DND-41 (cell line): ENCODE measurements around the gene TCF21.

Experiments used
- ATAC-seq: fragments of 200-7000 bp; cut with Tn5 transposase; 3 replicates; pipeline ENCODE4 v1.9.1; 2021; ENCODE audit warnings: low read depth; ENCODE audit not compliant: insufficient read depth
- DNase-seq: peaks from one replicate; pipeline ENCODE4 v3.0.0-alpha.2; 2020
- H2AFZ ChIP-seq: 2 replicates; pipeline ENCODE4 v1.6.0; 2012; ENCODE audit warnings: low read depth, low read length
- H3K27ac ChIP-seq: 2 replicates; pipeline ENCODE4 v1.5.1; 2012; ENCODE audit warnings: low read length, inconsistent platforms
- H3K27me3 ChIP-seq: fragments of 200-600 bp; sonication (generic); 2 replicates; pipeline ENCODE4 v1.6.0; 2012; ENCODE audit warnings: low read length, mild to moderate bottlenecking, inconsistent platforms; ENCODE audit not compliant: insufficient read depth, poor library complexity
- H3K36me3 ChIP-seq: 2 replicates; pipeline ENCODE4 v1.5.1; 2012; ENCODE audit warnings: low read length, inconsistent platforms; ENCODE audit not compliant: insufficient read depth
- H3K4me1 ChIP-seq: 2 replicates; pipeline ENCODE4 v1.5.1; 2012; ENCODE audit warnings: mild to moderate bottlenecking, low read length; ENCODE audit not compliant: insufficient read depth
- H3K4me2 ChIP-seq: 2 replicates; pipeline ENCODE4 v1.6.0; 2012; ENCODE audit warnings: mild to moderate bottlenecking, moderate library complexity, low read length, inconsistent platforms; ENCODE audit not compliant: insufficient read depth
- H3K4me3 ChIP-seq, 2 experiments: fragments of 200-600 bp in 1 of 2; shearing (Covaris generic) in 1 of 2; 2 replicates each; pipeline ENCODE4 v1.5.1; 2012 to 2016; ENCODE audit warnings: inconsistent platforms in 2 of 2, low read length in 2 of 2, mild to moderate bottlenecking in 2 of 2, low read depth in 1 of 2, moderate library complexity in 1 of 2
- H3K79me2 ChIP-seq: 2 replicates; pipeline ENCODE4 v1.6.0; 2012; ENCODE audit warnings: low read length, inconsistent platforms; ENCODE audit not compliant: insufficient read depth
- H3K9ac ChIP-seq: 2 replicates; pipeline ENCODE4 v1.6.0; 2012; ENCODE audit warnings: low read depth, mild to moderate bottlenecking, inconsistent platforms, low read length, moderate library complexity
- H3K9me3 ChIP-seq: 2 replicates; pipeline ENCODE4 v1.5.1; 2012; ENCODE audit warnings: low read length, moderate library complexity, mild to moderate bottlenecking, inconsistent platforms; ENCODE audit not compliant: insufficient read depth, severe bottlenecking
- H4K20me1 ChIP-seq: 2 replicates; pipeline ENCODE4 v1.6.0; 2012; ENCODE audit warnings: low read length; ENCODE audit not compliant: insufficient read depth
- CTCF ChIP-seq: IDR thresholded peaks from 2 replicates; pipeline ENCODE4 v1.5.1; 2012; ENCODE audit warnings: borderline replicate concordance, low read length, moderate library complexity, mild to moderate bottlenecking; ENCODE audit not compliant: poor library complexity, severe bottlenecking; ENCODE audit errors: extremely low read depth
- EZH2 ChIP-seq: IDR thresholded peaks from 3 replicates; pipeline ENCODE4 v1.6.1; 2012; ENCODE audit warnings: borderline replicate concordance, low read depth, mild to moderate bottlenecking, moderate library complexity, low read length, inconsistent platforms; ENCODE audit not compliant: severe bottlenecking

TCF21 gene

DNA sequence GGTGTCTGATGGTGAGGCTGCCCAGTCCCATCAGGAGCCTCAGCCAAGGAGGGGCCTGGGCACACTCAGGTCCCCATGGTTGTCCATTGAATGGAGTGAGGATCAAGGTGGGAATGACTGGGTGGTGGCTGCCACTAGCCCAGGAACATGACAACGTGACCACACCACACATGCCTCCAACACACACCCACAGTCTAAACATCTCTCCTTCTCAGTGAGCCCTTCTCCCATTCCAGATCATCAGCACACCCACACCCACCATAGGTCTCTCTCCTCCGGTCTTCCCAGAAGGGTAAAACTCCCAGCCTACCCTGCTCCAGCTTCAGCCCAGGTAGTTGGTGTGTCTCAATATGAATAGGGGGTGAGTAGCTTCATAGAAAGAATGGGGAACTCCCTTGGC is 5.5 kb downstream of the TCF21 start:
- no peaks in the 10 kb centered on the region for H3K79me2 ChIP-seq
- ATAC-seq (no peak), DNase-seq (no peak)
- H3K4me3 ChIP-seq, result no peak overlapping the region
- no peaks in the 10 kb centered on the region for H4K20me1 ChIP-seq
- H3K9me3 ChIP-seq, result no peaks in the 10 kb centered on the region
- H3K27me3 ChIP-seq, result peaks cover 7% of the 10 kb centered on the region
- TF ChIP-seq CTCF (no peak), EZH2 (no peak)
- no peak overlapping the region for H2AFZ ChIP-seq
- no peaks in the 10 kb centered on the region for H3K4me1 ChIP-seq
- no peaks in the 10 kb centered on the region for H3K36me3 ChIP-seq
- no peak overlapping the region for H3K9ac ChIP-seq
- H3K4me2 ChIP-seq, result no peak overlapping the region
- H3K27ac ChIP-seq, result no peak overlapping the region

- no peak overlapping the region for H3K9ac ChIP-seq
- peaks cover 7% of the 10 kb centered on the region for H3K27me3 ChIP-seq
- no peaks in the 10 kb centered on the region for H3K79me2 ChIP-seq
- no peaks in the 10 kb centered on the region for H3K9me3 ChIP-seq
- TF ChIP-seq EZH2 (no peak), CTCF (no peak)
- H3K4me2 ChIP-seq, result no peak overlapping the region
- H4K20me1 ChIP-seq, result no peaks in the 10 kb centered on the region
- no peak overlapping the region for H2AFZ ChIP-seq
- no peak overlapping the region for H3K27ac ChIP-seq
- no peak overlapping the region for H3K4me3 ChIP-seq
- DNase-seq, result no peak
- no peaks in the 10 kb centered on the region for H3K4me1 ChIP-seq
- no peaks in the 10 kb centered on the region for H3K36me3 ChIP-seq
- ATAC-seq, result no peak
Observed at GRCh38 chr6:133894795-133895358, 6.0 kb downstream of the TCF21 start.

DNA sequence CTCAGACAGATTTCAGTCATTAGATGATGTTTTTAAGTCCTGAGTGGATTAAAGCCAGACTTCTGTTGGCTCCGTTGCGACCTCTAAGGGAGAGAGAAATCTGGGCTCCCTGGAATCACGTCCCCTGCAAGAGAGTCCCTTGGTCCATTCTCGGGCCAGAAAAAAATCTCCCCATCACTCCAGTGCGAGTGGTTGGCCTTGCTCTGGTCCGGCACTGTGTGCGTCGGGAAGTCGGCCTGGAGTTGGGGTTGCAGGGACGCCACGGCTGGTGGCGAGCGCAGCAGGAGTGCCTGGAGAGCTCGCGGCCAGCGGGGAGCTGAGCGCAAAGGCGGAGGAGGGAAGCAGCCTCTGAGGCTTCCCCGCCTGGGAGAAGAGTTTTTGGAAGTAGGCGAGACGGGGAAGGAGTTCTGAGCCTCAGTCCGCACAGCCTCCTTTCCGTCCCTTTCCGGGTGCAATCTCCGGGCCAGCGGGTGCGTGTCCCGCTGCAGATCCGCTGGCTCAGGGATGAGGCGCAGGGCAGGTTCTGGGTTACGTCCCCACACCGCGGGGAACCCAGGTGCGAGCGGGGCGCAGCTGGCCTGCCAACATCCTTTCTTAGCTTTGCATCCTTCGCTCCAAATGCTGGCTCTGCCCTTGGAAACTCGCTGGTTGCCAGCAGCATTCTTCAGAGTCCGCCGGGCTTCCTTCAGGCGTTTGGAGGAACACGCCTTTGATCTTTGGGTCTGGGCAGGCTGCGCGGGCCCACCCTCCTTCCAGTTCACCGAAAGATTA is 6.8 kb downstream of the TCF21 start:
- no peak for ATAC-seq
- Histone ChIP-seq H3K4me2 (no peak overlapping the region), H3K9ac (no peak overlapping the region), H3K27me3 (peaks cover 7% of the 10 kb centered on the region), H4K20me1 (no peaks in the 10 kb centered on the region), H2AFZ (no peak overlapping the region), H3K79me2 (no peaks in the 10 kb centered on the region), H3K9me3 (no peaks in the 10 kb centered on the region), H3K27ac (no peak overlapping the region), H3K4me1 (no peaks in the 10 kb centered on the region), H3K4me3 (no peak overlapping the region), H3K36me3 (no peaks in the 10 kb centered on the region)
- TF ChIP-seq EZH2 (no peak), CTCF (no peak)
- no peak for DNase-seq

DNA sequence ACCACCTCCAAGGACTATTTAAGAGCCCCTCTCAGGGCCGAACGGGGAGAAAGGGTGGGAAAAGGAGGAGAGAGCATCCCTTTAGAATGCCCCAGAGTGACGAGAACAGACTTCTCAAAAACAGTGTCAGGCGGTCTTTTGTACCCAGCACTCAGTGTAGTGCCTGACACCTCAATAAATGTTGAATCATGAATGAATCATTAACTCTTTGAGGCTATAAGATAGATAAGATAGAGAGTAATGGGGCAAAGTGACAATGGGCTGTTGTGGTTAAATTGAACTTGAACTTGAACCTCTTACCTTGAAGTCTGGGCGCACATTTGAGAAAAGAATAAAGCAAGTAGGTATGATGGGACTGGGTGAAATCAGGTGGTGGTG is 7.4 kb downstream of the TCF21 start:
- Histone ChIP-seq H3K4me3 (no peak overlapping the region), H3K9ac (no peak overlapping the region), H3K27me3 (peaks cover 7% of the 10 kb centered on the region), H3K9me3 (no peaks in the 10 kb centered on the region), H3K36me3 (no peaks in the 10 kb centered on the region), H3K27ac (no peak overlapping the region), H4K20me1 (no peaks in the 10 kb centered on the region), H2AFZ (no peak overlapping the region), H3K4me1 (no peaks in the 10 kb centered on the region), H3K4me2 (no peak overlapping the region), H3K79me2 (no peaks in the 10 kb centered on the region)
- DNase-seq, result no peak
- no peak for TF ChIP-seq CTCF
- no peak for TF ChIP-seq EZH2
- ATAC-seq, result no peak
